Lower lobe of right lung (tissue), 2 donors: ENCODE measurements around the gene U2AF1L4. TPM values are rescaled to one million over a fixed set of nuclear protein-coding genes. Genes with fewer than 3 reads are reported as not detected.
"Not testable (repeated sequence)": the region's sequence is repeated elsewhere in the genome, so short reads cannot be mapped to it uniquely, and the experiment has no call there.

Experiments used
- ATAC-seq, 2 donors: fragments of 200-7000 bp; cut with Tn5 transposase; one replicate each; pipeline ENCODE4 v1.9.1; 2020 to 2022; ENCODE audit warnings: mild to moderate bottlenecking in 2 of 2, moderate library complexity in 2 of 2
- DNase-seq: peaks from one replicate; pipeline ENCODE4 v3.0.0-alpha.2; 2020
- H3K27ac ChIP-seq: fragments of 200-600 bp; one replicate; pipeline ENCODE4 v1.8.0; 2022
- H3K27me3 ChIP-seq: fragments of 200-600 bp; one replicate; pipeline ENCODE4 v1.8.0; 2022; ENCODE audit warnings: low read depth
- H3K36me3 ChIP-seq: fragments of 200-600 bp; one replicate; pipeline ENCODE4 v1.8.0; 2022; ENCODE audit warnings: mild to moderate bottlenecking
- H3K4me1 ChIP-seq: fragments of 200-600 bp; one replicate; pipeline ENCODE4 v1.8.0; 2022
- H3K4me3 ChIP-seq: fragments of 200-600 bp; one replicate; pipeline ENCODE4 v1.8.0; 2022; ENCODE audit warnings: mild to moderate bottlenecking
- H3K9me3 ChIP-seq: fragments of 200-600 bp; one replicate; pipeline ENCODE4 v1.8.0; 2022
- intact Hi-C: fragments of 100-400 bp; cut with DNase I; formaldehyde crosslinking; loops from one replicate; pipeline ENCODE4 v1.11.0; 2022
- total RNA-seq: library from RNA; stranded (reverse); fragmentation: NEBNext Ultra II Directional; extraction: Animal tissue kit (Norgen Biotek cat#: 25700); gene quantifications from one replicate; pipeline ENCODE4 v1.2.1, GENCODE V29; 2021
- TF ChIP-seq, protein P1 (sequence below): fragments of 200-600 bp; IDR thresholded peaks from one replicate; pipeline ENCODE4 v1.8.0; 2022; ENCODE audit warnings: antibody characterized with exemption, mild to moderate bottlenecking
- donor health status: DM: no; HTN: yes; CAD: no; lungs with severe emphysema.

Gene U2AF1L4
- total RNA-seq, 1 donor from 2014 or later, result 20.3 TPM

DNA sequence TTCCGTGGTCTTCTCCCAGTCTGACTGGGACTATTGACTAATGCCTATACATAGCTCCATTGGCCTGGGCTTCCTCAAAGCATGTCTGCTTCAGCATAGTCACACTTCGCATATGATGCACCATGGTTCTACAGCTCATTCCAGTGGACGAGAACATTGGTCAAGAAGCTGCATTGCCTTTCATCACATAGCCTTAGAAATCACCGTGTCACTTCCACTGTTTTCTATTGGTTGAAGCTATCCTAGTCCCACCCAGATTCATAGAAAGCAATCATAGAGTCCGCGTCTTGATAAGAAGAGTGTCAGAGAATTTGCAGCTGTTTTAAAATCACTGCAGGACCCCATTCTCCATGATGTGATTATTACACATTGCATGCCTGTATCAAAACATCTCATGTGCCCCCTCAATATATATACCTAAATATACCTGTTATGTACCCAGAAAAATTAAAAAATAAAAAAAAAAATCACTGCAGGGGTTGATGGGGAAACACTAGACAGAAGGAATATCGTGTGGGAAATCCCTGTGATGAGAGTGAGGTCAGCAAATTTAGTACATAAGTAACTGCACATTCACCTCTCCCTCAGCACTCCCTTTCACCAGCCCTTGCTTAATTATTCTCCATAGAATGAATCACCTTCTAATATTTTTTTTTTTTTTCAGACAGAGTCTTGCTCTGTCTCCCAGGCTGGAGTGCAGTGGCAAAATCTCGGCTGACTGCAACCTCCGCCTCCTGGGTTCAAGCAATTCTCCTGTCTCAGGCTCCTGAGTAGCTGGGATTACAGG, 28.0 kb upstream of the U2AF1L4 start:
- DNase-seq, result no peak
- intact Hi-C loops, result no loop called here
- no peaks in the 10 kb centered on the region for H3K27me3 ChIP-seq
- no peak overlapping the region for H3K4me3 ChIP-seq
- no peak overlapping the region for H3K27ac ChIP-seq
- H3K36me3 ChIP-seq, result no peaks in the 10 kb centered on the region
- H3K9me3 ChIP-seq, result no peaks in the 10 kb centered on the region
- no peak for ATAC-seq
- TF ChIP-seq, protein P1, sequence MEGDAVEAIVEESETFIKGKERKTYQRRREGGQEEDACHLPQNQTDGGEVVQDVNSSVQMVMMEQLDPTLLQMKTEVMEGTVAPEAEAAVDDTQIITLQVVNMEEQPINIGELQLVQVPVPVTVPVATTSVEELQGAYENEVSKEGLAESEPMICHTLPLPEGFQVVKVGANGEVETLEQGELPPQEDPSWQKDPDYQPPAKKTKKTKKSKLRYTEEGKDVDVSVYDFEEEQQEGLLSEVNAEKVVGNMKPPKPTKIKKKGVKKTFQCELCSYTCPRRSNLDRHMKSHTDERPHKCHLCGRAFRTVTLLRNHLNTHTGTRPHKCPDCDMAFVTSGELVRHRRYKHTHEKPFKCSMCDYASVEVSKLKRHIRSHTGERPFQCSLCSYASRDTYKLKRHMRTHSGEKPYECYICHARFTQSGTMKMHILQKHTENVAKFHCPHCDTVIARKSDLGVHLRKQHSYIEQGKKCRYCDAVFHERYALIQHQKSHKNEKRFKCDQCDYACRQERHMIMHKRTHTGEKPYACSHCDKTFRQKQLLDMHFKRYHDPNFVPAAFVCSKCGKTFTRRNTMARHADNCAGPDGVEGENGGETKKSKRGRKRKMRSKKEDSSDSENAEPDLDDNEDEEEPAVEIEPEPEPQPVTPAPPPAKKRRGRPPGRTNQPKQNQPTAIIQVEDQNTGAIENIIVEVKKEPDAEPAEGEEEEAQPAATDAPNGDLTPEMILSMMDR, result no peak
- peaks cover 17% of the 10 kb centered on the region for H3K4me1 ChIP-seq

DNA sequence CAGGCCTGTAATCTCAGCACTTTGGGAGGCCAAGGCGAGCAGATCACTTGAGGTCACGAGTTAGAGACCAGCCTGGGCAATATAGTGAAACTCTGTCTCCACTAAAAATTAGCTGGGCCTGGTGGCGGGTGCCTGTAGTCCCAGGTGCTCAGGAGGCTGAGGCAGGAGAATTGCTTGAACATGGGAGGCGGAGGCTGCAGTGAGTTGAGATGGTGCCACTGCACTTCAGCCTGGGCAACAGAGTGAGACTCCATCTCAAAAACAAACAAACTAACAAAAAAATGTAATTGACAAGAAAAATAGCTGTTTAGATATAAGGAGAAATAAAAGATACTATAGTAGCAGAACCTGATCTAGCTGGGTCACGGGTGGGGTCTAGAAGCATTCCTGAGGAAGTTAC, 27.1 kb upstream of the U2AF1L4 start:
- DNase-seq, H3K27me3 ChIP-seq, H3K36me3 ChIP-seq, H3K9me3 ChIP-seq, ATAC-seq, H3K4me3 ChIP-seq, intact Hi-C loops, H3K27ac ChIP-seq: not testable (repeated sequence)
- peaks cover 17% of the 10 kb centered on the region for H3K4me1 ChIP-seq

DNA sequence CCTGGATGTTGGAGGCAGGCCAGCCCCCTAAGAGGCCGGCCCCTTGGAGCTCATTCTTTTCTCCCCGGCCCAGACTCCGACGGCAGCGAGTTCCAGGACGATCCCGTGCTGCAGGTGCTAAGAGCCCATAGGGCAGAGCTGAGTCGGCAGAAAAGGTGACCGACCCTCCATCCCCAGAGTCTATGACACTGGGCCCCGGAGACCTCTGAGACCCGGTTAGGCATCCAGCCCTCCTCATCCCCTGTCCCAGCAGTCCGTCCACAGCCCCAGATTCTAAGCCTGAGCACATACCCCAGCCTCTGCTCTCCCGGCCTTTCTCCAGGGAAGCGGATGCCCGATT, 22.8 kb upstream of the U2AF1L4 start:
- DNase-seq, result no peak
- intact Hi-C loops, result no loop called here
- ATAC-seq, result peak; percentile 5 to 9
- TF ChIP-seq, protein P1, result no peak
- no peaks in the 10 kb centered on the region for H3K27me3 ChIP-seq
- H3K9me3 ChIP-seq, result no peaks in the 10 kb centered on the region
- peaks cover 39% of the 10 kb centered on the region for H3K36me3 ChIP-seq
- no peak overlapping the region for H3K4me3 ChIP-seq
- H3K4me1 ChIP-seq, result no peaks in the 10 kb centered on the region
- no peak overlapping the region for H3K27ac ChIP-seq

DNA sequence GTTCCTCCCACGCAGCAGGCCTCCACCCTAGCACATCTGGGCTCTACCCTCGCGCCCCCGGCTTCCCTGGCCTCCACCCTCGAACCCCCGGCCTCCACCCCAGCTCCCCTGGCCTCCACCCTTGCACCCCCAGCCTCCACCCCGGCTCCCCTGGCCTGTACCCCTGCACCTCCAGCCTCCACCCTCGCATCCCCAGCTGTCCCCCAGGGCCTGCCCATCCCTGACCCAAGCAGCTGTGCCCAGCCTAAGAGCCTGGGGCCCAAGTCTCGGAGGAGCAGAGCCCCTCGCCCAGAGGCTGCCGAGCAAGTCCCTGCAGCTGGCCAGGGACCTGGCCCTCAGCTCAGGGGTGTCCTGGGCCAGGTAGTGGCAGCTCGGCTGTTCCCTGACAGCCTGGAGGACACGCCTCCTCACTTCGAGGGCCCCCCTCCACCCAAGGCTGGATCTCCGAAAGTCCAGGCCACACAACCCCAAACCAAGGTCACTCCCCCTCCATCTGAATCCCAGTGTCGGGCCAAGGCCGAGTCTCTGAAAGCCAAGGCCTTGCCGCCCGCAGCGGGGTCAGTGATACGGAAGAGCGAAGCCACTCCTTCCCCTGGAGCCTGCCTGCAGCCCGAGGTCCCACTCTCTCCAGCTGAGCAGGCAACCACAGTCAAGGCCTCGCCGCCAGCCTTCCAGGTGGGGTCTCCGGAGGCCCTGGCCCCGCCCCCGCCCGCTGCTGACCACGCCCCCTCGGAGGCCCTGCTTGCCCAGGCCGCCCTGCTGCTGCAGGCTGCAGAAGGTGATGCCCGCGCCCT, 22.3 kb upstream of the U2AF1L4 start:
- TF ChIP-seq, protein P1, result no peak
- no peak overlapping the region for H3K27ac ChIP-seq
- H3K36me3 ChIP-seq, result peaks cover 41% of the 10 kb centered on the region
- H3K4me3 ChIP-seq, result no peak overlapping the region
- ATAC-seq, result peak; percentile 7 to 27
- no peaks in the 10 kb centered on the region for H3K9me3 ChIP-seq
- no peaks in the 10 kb centered on the region for H3K4me1 ChIP-seq
- H3K27me3 ChIP-seq, result no peaks in the 10 kb centered on the region
- intact Hi-C loops, result no loop called here
- no peak for DNase-seq

DNA sequence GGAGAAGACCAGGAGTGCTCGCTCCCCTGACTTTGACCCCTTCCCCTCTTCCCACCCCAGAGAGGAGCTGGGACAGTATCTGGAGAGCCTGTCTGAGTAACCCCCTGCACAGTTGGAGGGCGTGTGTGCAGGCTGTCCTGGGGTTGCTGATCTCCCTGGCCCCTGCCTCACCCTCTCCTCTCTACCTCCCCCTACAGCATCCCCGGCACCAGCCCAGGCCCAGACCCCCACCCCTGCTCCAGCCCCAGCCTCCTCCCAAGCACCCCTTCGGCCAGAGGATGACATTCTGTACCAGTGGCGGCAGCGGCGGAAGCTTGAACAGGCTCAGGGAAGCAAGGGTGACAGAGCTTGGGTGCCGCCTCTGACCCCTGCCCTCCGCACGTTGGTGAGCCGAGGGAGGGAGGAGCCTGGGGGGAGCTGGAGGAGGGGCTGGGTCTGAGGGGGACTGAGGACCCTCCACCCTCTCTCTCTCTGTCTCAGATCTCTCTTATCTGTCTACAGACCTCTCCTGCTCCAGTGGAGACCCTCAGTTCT, 21.4 kb upstream of the U2AF1L4 start:
- intact Hi-C loops, result no loop called here
- peak; percentile 6 to 17 for ATAC-seq
- peaks cover 50% of the 10 kb centered on the region for H3K36me3 ChIP-seq
- H3K4me1 ChIP-seq, result no peaks in the 10 kb centered on the region
- no peak overlapping the region for H3K27ac ChIP-seq
- H3K9me3 ChIP-seq, result no peaks in the 10 kb centered on the region
- H3K27me3 ChIP-seq, result no peaks in the 10 kb centered on the region
- H3K4me3 ChIP-seq, result no peak overlapping the region
- TF ChIP-seq, protein P1, result no peak
- no peak for DNase-seq
